Measurements from ENCODE around the gene IRF9. TPM values are rescaled to one million over a fixed set of nuclear protein-coding genes. Genes with fewer than 3 reads are reported as not detected.

IRF9 gene
- total and polyA plus RNA-seq, 2 of the 13 experiments (the other 11 are each of a cell fraction or from before 2014, with no cell fraction given): 14.9 to 49.7 TPM

GRCh38 chr14:24135834-24136683 is 25.0 kb upstream of the IRF9 start, which contains the start of gene PSME1 (continued):
- peak; percentile 82; the same call in 1 of the 2 replicates for TF ChIP-seq ZNF337 (CRISPR knock-in tag; IDR thresholded peaks at IDR 0.05; ENCODE audit: borderline replicate concordance, low read depth)
- TF ChIP-seq ZNF768 (CRISPR knock-in tag; IDR thresholded peaks at IDR 0.05): peak; percentile 83; the same call in 1 of the 2 replicates
- no peak for TF ChIP-seq PAWR (CRISPR knock-in tag; IDR thresholded peaks at IDR 0.05; ENCODE audit: borderline replicate concordance)
- TF ChIP-seq RBM39 (IDR thresholded peaks at IDR 0.05; ENCODE audit: low read depth, low read length, poor library complexity, severe bottlenecking): peak; percentile 73
- no peak for TF ChIP-seq ZNF282 (IDR thresholded peaks at IDR 0.05; ENCODE audit: partially characterized antibody)
- peak; percentile 73; the same call in 1 of the 2 replicates for TF ChIP-seq SIN3A (IDR thresholded peaks at IDR 0.05; ENCODE audit: borderline replicate concordance, low read depth, low read length)
- no peak for TF ChIP-seq SATB2 (CRISPR knock-in tag; IDR thresholded peaks at IDR 0.05)
- TF ChIP-seq ZNF383 (CRISPR knock-in tag; IDR thresholded peaks at IDR 0.05; ENCODE audit: borderline replicate concordance): no peak; the same call in 1 of the 2 replicates
- no peak for TF ChIP-seq GTF2F1 (IDR thresholded peaks at IDR 0.05; ENCODE audit: low read length)
- TF ChIP-seq POLR2A (IDR thresholded peaks at IDR 0.05; ENCODE audit: insufficient read depth in 1 of 2, low read depth in 2 of 2, low read length in 2 of 2): peak in 1 of 2 experiments; percentile 31; a peak in 1 of 4 replicates
- TF ChIP-seq ZNF597 (CRISPR knock-in tag; IDR thresholded peaks at IDR 0.05): no peak; the same call in 1 of the 2 replicates
- peak; percentile 67; the same call in 1 of the 2 replicates for TF ChIP-seq ZNF275 (CRISPR knock-in tag; IDR thresholded peaks at IDR 0.05; ENCODE audit: borderline replicate concordance)
- no peak for TF ChIP-seq NPAS2 (CRISPR knock-in tag; IDR thresholded peaks at IDR 0.05; ENCODE audit: borderline replicate concordance)
- peak; percentile 95 for TF ChIP-seq ZBTB43 (CRISPR knock-in tag; conservative IDR thresholded peaks at IDR 0.05)
- TF ChIP-seq KDM5B (CRISPR knock-in tag; IDR thresholded peaks at IDR 0.05; ENCODE audit: borderline replicate concordance): peak; percentile 95
- TF ChIP-seq ZMYM3 (CRISPR knock-in tag; IDR thresholded peaks at IDR 0.05): no peak
- no peak for TF ChIP-seq ZBTB46 (CRISPR knock-in tag; IDR thresholded peaks at IDR 0.05; ENCODE audit: borderline replicate concordance)
- TF ChIP-seq ZNF20 (CRISPR knock-in tag; IDR thresholded peaks at IDR 0.05): no peak
- no peak for TF ChIP-seq HDAC6 (IDR thresholded peaks at IDR 0.05; ENCODE audit: low read depth, low read length)

Data from HepG2 (cell line).